GM23338 (cell line): Measurements from ENCODE around the gene SLC6A1. TPM values are rescaled to one million over a fixed set of nuclear protein-coding genes. Genes with fewer than 3 reads are reported as not detected.

Experiments
- ATAC-seq: fragments of 200-7000 bp; cut with Tn5 transposase; 3 replicates; pipeline ENCODE4 v1.9.1; 2020
- DNase-seq: peaks from one replicate; pipeline ENCODE4 v3.0.0-alpha.2; 2015; ENCODE audit warnings: low spot score
- H2AFZ ChIP-seq: fragments of 200-600 bp; sonication (generic); 2 replicates; pipeline ENCODE4 v1.8.0; 2016; ENCODE audit warnings: antibody characterized with exemption, mild to moderate bottlenecking, moderate library complexity
- H3F3A ChIP-seq: fragments of 200-600 bp; sonication (generic); replicated peaks from 2 replicates; pipeline ENCODE4 v1.8.0; 2017; ENCODE audit warnings: antibody characterized with exemption, mixed run types, low read depth
- H3K27ac ChIP-seq: fragments of 200-600 bp; sonication (generic); 2 replicates; pipeline ENCODE4 v1.6.1; 2016; ENCODE audit warnings: low read depth
- H3K27me3 ChIP-seq: fragments of 200-600 bp; sonication (generic); 2 replicates; pipeline ENCODE4 v1.8.0; 2016; ENCODE audit warnings: mild to moderate bottlenecking, mixed run types, moderate library complexity; ENCODE audit not compliant: insufficient read depth
- H3K36me3 ChIP-seq: fragments of 200-600 bp; sonication (generic); 2 replicates; pipeline ENCODE4 v1.8.0; 2016; ENCODE audit warnings: mild to moderate bottlenecking; ENCODE audit not compliant: insufficient read depth
- H3K4me1 ChIP-seq: fragments of 200-600 bp; sonication (generic); 2 replicates; pipeline ENCODE4 v1.8.0; 2016; ENCODE audit warnings: mild to moderate bottlenecking, moderate library complexity; ENCODE audit not compliant: insufficient read depth
- H3K4me2 ChIP-seq: fragments of 200-600 bp; sonication (generic); 2 replicates; pipeline ENCODE4 v1.7.1; 2017; ENCODE audit warnings: mixed run types
- H3K4me3 ChIP-seq: fragments of 200-600 bp; sonication (generic); 2 replicates; pipeline ENCODE4 v1.6.1; 2016; ENCODE audit warnings: mixed run types
- H3K79me2 ChIP-seq: fragments of 200-600 bp; sonication (generic); replicated peaks from 2 replicates; pipeline ENCODE4 v1.8.0; 2017; ENCODE audit warnings: mild to moderate bottlenecking; ENCODE audit not compliant: insufficient read depth
- H3K9me2 ChIP-seq: fragments of 200-600 bp; sonication (generic); 2 replicates; pipeline ENCODE4 v1.8.0; 2017; ENCODE audit not compliant: insufficient read depth
- H4K20me1 ChIP-seq: fragments of 200-600 bp; sonication (generic); replicated peaks from 2 replicates; pipeline ENCODE4 v1.8.0; 2017; ENCODE audit warnings: mild to moderate bottlenecking; ENCODE audit not compliant: insufficient read depth
- H3K27ac Mint-ChIP-seq: 2 replicates; pipeline ENCODE4 v1.8.0; 2020; ENCODE audit warnings: inconsistent platforms, mild to moderate bottlenecking, moderate library complexity, mixed read lengths
- H3K27me3 Mint-ChIP-seq: 3 replicates; pipeline ENCODE4 v1.8.0; 2022; ENCODE audit warnings: low read depth, mild to moderate bottlenecking, moderate library complexity, mixed read lengths, inconsistent platforms; ENCODE audit not compliant: insufficient read depth, poor library complexity
- H3K36me3 Mint-ChIP-seq: 3 replicates; pipeline ENCODE4 v1.8.0; 2021; ENCODE audit warnings: low read depth, mild to moderate bottlenecking, inconsistent platforms, moderate library complexity, mixed read lengths
- H3K4me1 Mint-ChIP-seq: 3 replicates; pipeline ENCODE4 v1.8.0; 2020; ENCODE audit warnings: mild to moderate bottlenecking, inconsistent platforms, mixed read lengths
- H3K4me3 Mint-ChIP-seq: 3 replicates; pipeline ENCODE4 v1.8.0; 2021; ENCODE audit warnings: moderate library complexity, mild to moderate bottlenecking, inconsistent platforms, mixed read lengths
- H3K9me3 Mint-ChIP-seq: 3 replicates; pipeline ENCODE4 v1.8.0; 2020; ENCODE audit warnings: moderate library complexity, mild to moderate bottlenecking, inconsistent platforms, mixed read lengths
- CREB1 ChIP-seq: fragments of 250-450 bp; sonication (Bioruptor Pico); IDR thresholded peaks from 2 replicates; pipeline ENCODE4 v1.5.0; 2020; ENCODE audit warnings: low read depth, mild to moderate bottlenecking, moderate library complexity
- CTCF ChIP-seq, 2 experiments: fragments of 200-600 bp in 1 of 2; sonication (generic) in 1 of 2; conservative IDR thresholded peaks; 2 replicates each; pipeline versions ENCODE4 v1.5.1 to v1.6.1; 2016 to 2017; ENCODE audit warnings: antibody characterized with exemption in 2 of 2, low read depth in 2 of 2, mild to moderate bottlenecking in 2 of 2, moderate library complexity in 1 of 2
- EZH2phosphoT487 ChIP-seq: fragments of 200-600 bp; sonication (generic); IDR thresholded peaks from one replicate; pipeline ENCODE4 v1.8.1; 2018; ENCODE audit warnings: antibody characterized with exemption; ENCODE audit not compliant: unreplicated experiment
- JUNB ChIP-seq: IDR thresholded peaks from one replicate; pipeline ENCODE4 v1.6.1; 2016; ENCODE audit warnings: antibody characterized with exemption; ENCODE audit not compliant: unreplicated experiment
- NANOG ChIP-seq: IDR thresholded peaks from 2 replicates; pipeline ENCODE4 v1.6.1; 2016; ENCODE audit warnings: antibody characterized with exemption, borderline replicate concordance
- POLR2AphosphoS5 ChIP-seq: IDR thresholded peaks from 2 replicates; pipeline ENCODE4 v1.6.1; 2016; ENCODE audit warnings: antibody characterized with exemption, low read depth
- REST ChIP-seq: IDR thresholded peaks from one replicate; pipeline ENCODE4 v1.6.1; 2018; ENCODE audit warnings: antibody characterized with exemption; ENCODE audit not compliant: unreplicated experiment
- STAT1 ChIP-seq: IDR thresholded peaks from one replicate; pipeline ENCODE4 v1.6.1; 2016; ENCODE audit warnings: antibody characterized with exemption; ENCODE audit not compliant: unreplicated experiment
- ZNF114 ChIP-seq: fragments of 250-450 bp; sonication (Bioruptor Pico); IDR thresholded peaks from 2 replicates; pipeline ENCODE4 v1.5.0; 2020; ENCODE audit warnings: mild to moderate bottlenecking, moderate library complexity
- ZNF331 ChIP-seq: fragments of 250-450 bp; sonication (Bioruptor Pico); IDR thresholded peaks from 2 replicates; pipeline ENCODE4 v1.5.0; 2020; ENCODE audit warnings: low read depth, mild to moderate bottlenecking, moderate library complexity
- ZNF462 ChIP-seq: fragments of 250-450 bp; sonication (Bioruptor Pico); IDR thresholded peaks from 2 replicates; pipeline ENCODE4 v1.5.0; 2020; ENCODE audit warnings: mild to moderate bottlenecking, moderate library complexity
- polyA plus RNA-seq: library from polyadenylated mRNA; unstranded; fragments of >200 nt; fragmentation: Nextera tagmentation; extraction: Ambion mirVana; gene quantifications from 2 replicates; pipeline ENCODE4 v1.2.1, GENCODE V29; 2016
- total RNA-seq: library from RNA; depleted of rRNA; stranded (reverse); fragments of >200 nt; shearing (Covaris generic); gene quantifications from 2 replicates; pipeline ENCODE4 v1.2.3, GENCODE V29; 2014

SLC6A1 gene
- total and polyA plus RNA-seq, 2 experiments from 2014 or later, result 0.16 to 0.28 TPM

- TF ChIP-seq ZNF462 (CRISPR knock-in tag) (no peak), CTCF (conservative IDR thresholded peaks at IDR 0.05; ENCODE audit: low read depth in 2 of 2) (no peak), STAT1 (no peak), NANOG (no peak), EZH2phosphoT487 (no peak)
Observed at GRCh38 chr3:11078826-11079515, 86.4 kb downstream of the SLC6A1 start (continued).

- DNase-seq (no peak), ATAC-seq (no peak)
- Histone ChIP-seq H3F3A (no peaks in the 10 kb centered on the region), H3K4me2 (no peak overlapping the region), H3K4me3 (no peak overlapping the region), H3K36me3 (no peaks in the 10 kb centered on the region), H3K9me2 (no peaks in the 10 kb centered on the region), H3K27ac (no peak overlapping the region), H4K20me1 (no peaks in the 10 kb centered on the region), H2AFZ (no peak overlapping the region), H3K4me1 (no peaks in the 10 kb centered on the region), H3K79me2 (no peaks in the 10 kb centered on the region), H3K27me3 (no peaks in the 10 kb centered on the region)
- Mint-ChIP-seq H3K36me3 (no peaks in the 10 kb centered on the region; the same call in 2 of the 3 replicates), H3K27ac (no peak overlapping the region), H3K27me3 (peaks cover 3% of the 10 kb centered on the region), H3K9me3 (peaks cover 3% of the 10 kb centered on the region; the same call in 2 of the 3 replicates), H3K4me1 (peaks cover 3% of the 10 kb centered on the region; the same call in 2 of the 3 replicates), H3K4me3 (no peak overlapping the region)
- TF ChIP-seq JUNB (no peak), STAT1 (no peak), ZNF114 (CRISPR knock-in tag) (no peak), POLR2AphosphoS5 (no peak), CTCF (conservative IDR thresholded peaks at IDR 0.05; ENCODE audit: low read depth in 2 of 2) (no peak), REST (no peak), EZH2phosphoT487 (no peak), NANOG (no peak), CREB1 (CRISPR knock-in tag) (no peak), ZNF331 (no peak)
Observed at GRCh38 chr3:11080492-11080891, 87.9 kb downstream of the SLC6A1 start.
